Activated T-cell treated with anti-CD3 and anti-CD28 coated beads, Interleukin-2, amount 50 U/mL, for 4 hours (primary cell): Measurements from ENCODE around the gene MNAT1. TPM values are rescaled to one million over a fixed set of nuclear protein-coding genes. Genes with fewer than 3 reads are reported as not detected.
"Not testable (repeated sequence)": the region's sequence is repeated elsewhere in the genome, so short reads cannot be mapped to it uniquely, and the experiment has no call there.

ENCODE experiments used
- ATAC-seq, 2 donors: fragments of 200-7000 bp; cut with Tn5 transposase; one replicate each; pipeline ENCODE4 v1.10.0; 2021
- DNase-seq: peaks from one replicate; pipeline ENCODE4 v3.0.0-alpha.2; 2020
- H3K27me3 Mint-ChIP-seq: one replicate; pipeline ENCODE4 v1.8.0; 2021; ENCODE audit warnings: low read depth, mixed read lengths
- H3K36me3 Mint-ChIP-seq: one replicate; pipeline ENCODE4 v1.8.0; 2022; ENCODE audit warnings: mixed read lengths; ENCODE audit not compliant: insufficient read depth
- H3K4me1 Mint-ChIP-seq: one replicate; pipeline ENCODE4 v1.8.0; 2021; ENCODE audit warnings: low read depth, mixed read lengths
- H3K4me3 Mint-ChIP-seq: one replicate; pipeline ENCODE4 v1.8.0; 2021; ENCODE audit warnings: mild to moderate bottlenecking, moderate library complexity, mixed read lengths
- H3K9me3 Mint-ChIP-seq: one replicate; pipeline ENCODE4 v1.8.0; 2021; ENCODE audit warnings: mixed read lengths
- total RNA-seq, 3 donors: library from RNA; stranded (reverse); gene quantifications; one replicate each; pipeline ENCODE4 v1.2.1, GENCODE V29; 2021

The MNAT1 gene
- total RNA-seq, 3 donors from 2014 or later: 43.0 to 49.4 (median 43.4) TPM

DNA sequence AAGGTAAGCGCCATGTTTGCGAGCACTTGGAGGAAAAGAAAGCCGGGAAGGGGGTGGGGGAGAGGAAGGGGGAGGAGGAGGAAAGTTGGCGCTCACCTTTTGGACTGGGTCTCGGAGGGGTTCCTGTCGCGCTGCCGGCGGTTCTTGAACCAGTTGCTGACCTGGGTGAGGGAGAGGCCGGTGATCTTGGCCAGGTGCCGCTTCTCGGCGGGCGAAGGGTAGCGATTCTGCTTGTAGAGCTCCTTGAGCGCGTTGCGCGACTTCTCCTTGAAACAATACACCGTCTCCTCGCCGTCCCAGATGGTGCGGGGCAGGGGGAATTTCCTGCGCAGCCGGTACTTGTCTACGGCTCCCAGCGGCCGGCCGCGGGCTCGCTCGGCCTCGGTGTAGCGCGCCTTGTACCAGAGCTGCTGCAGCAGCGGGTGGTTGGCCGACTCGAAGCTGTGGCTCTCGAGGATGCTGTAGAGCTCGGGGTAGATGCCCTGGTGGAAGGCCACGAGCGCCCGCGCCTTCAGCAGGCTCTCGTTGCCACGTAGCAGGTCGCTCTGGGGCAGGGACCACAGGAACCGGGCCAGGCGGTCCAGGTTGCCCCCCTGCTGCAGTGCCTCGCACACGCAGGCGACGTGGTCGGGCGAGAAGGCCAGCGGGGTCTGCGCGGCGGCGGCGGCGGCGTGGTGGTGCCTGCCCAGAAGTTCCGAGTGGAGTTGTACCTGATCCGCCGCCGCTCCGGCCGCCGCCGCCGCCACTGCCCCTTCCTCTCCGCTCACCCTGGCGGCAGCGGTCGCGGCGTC, 11.2 kb upstream of the MNAT1 start:
- no peaks in the 10 kb centered on the region for H3K9me3 Mint-ChIP-seq
- H3K27me3 Mint-ChIP-seq: peaks cover 72% of the 10 kb centered on the region
- DNase-seq (peak; percentile 8), ATAC-seq (peak; percentile 36 to 47)
- peaks cover 19% of the 10 kb centered on the region for H3K4me1 Mint-ChIP-seq
- no peaks in the 10 kb centered on the region for H3K36me3 Mint-ChIP-seq
- H3K4me3 Mint-ChIP-seq: peak overlapping the region; percentile 84

GRCh38 chr14:60723907-60724618, 10.5 kb upstream of the MNAT1 start, which contains the start of gene SIX4:
TSS of gene SIX4 (minus strand) at chr14:60724351. CDS start at chr14:60724074, 277 bp downstream.
- H3K4me3 Mint-ChIP-seq: peak within 1 kb of the TSS; percentile 84
- no peak for DNase-seq

GRCh38 chr14:60731291-60731690, 3.3 kb upstream of the MNAT1 start:
- H3K36me3 Mint-ChIP-seq, ATAC-seq, DNase-seq, H3K9me3 Mint-ChIP-seq, H3K4me3 Mint-ChIP-seq: not testable (repeated sequence)
- Mint-ChIP-seq H3K4me1 (peaks cover 19% of the 10 kb centered on the region), H3K27me3 (peaks cover 49% of the 10 kb centered on the region)

More at GRCh38 chr14:60723907-60724618, 10.5 kb upstream of the MNAT1 start, which contains the start of gene SIX4:
- peak; percentile 16 to 19 for ATAC-seq
- Mint-ChIP-seq H3K4me1 (peaks cover 19% of the 10 kb centered on the region), H3K36me3 (no peaks in the 10 kb centered on the region), H3K27me3 (peaks cover 75% of the 10 kb centered on the region), H3K9me3 (no peaks in the 10 kb centered on the region)

DNA sequence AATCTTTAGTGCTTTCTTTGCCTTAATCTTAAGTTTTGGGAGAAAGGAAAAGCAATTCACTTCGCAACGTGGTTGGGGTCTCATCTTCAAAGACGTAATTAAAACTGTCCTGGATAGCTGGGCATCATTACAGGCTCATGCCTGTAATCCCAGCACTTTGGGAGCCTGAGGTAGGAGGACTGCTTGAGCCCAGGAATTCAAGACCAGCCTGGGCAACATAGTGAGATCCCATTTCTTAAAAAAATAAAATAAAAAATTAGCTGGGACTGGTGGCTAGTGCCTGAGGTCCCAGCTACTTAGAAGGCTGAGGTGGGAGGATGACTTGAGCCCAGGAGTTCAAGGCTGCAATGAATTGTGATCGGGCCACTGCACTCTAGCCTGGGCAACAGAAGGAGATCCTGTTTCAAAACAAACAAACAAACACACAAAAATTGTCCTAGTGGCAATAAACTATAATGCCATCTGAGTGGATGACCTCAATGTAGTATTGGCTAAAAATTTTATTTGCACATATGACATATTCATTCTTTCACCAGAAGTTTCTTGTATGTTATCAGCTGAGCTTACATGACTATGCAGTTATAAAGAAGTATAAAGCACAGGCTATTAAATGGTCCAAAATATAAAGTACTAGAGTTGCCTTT, 1.6 kb upstream of the MNAT1 start:
- DNase-seq (no peak), ATAC-seq (no peak)
- Mint-ChIP-seq H3K36me3 (no peaks in the 10 kb centered on the region), H3K4me3 (no peak overlapping the region), H3K9me3 (no peaks in the 10 kb centered on the region), H3K27me3 (peaks cover 34% of the 10 kb centered on the region), H3K4me1 (peaks cover 22% of the 10 kb centered on the region)

DNA sequence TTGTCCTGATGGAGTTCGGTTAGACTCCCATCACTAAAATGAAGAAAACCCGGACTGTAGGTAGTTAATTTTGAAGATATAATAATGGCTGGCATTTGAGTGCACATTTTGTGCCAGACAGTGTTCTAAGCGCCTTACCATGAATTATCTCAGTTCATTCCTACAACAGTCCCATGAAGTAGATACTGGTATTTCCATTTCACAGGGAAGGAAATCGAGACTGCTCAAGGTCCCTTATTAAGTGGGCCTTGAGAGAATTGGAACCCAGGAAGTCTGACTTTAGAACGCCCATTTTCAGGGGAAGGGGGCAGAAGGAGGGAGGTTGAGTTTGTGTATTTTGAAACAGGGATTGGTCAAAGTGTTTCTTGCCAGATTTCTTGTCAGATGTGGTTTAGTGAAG, 855 bp downstream of the MNAT1 start:
- Mint-ChIP-seq H3K9me3 (no peaks in the 10 kb centered on the region), H3K36me3 (no peaks in the 10 kb centered on the region), H3K4me3 (peak overlapping the region; percentile 100), H3K4me1 (peaks cover 26% of the 10 kb centered on the region), H3K27me3 (peaks cover 14% of the 10 kb centered on the region)
- DNase-seq (no peak), ATAC-seq (no peak)

DNA sequence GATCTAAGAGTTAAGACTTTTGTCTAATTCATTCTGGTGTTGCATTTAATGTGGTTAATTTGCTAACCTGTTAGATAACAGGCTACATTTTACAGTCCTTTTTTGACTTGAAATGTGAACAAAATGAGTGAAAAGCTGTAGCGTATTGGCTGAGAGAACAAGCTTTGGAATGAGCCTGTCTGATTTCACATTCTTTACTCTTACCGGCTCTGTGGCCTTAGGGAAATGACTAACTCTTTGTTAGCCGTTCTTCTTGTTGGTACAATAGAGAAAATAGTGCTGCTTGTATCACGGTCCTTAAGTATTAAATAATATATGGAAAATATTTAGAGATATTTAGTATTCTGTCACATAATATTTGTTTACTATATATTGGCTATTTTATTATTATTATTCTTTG, 1.9 kb downstream of the MNAT1 start:
- no peak for DNase-seq
- H3K4me1 Mint-ChIP-seq: peaks cover 26% of the 10 kb centered on the region
- no peaks in the 10 kb centered on the region for H3K36me3 Mint-ChIP-seq
- no peaks in the 10 kb centered on the region for H3K9me3 Mint-ChIP-seq
- no peak for ATAC-seq
- no peak overlapping the region for H3K4me3 Mint-ChIP-seq
- peaks cover 6% of the 10 kb centered on the region for H3K27me3 Mint-ChIP-seq

GRCh38 chr14:60738843-60739508, 4.4 kb downstream of the MNAT1 start:
- H3K27me3 Mint-ChIP-seq: no peaks in the 10 kb centered on the region
- DNase-seq (no peak), ATAC-seq (no peak)
- peaks cover 6% of the 10 kb centered on the region for H3K36me3 Mint-ChIP-seq
- peaks cover 26% of the 10 kb centered on the region for H3K4me1 Mint-ChIP-seq
- no peak overlapping the region for H3K4me3 Mint-ChIP-seq
- H3K9me3 Mint-ChIP-seq: peaks cover 4% of the 10 kb centered on the region

- ATAC-seq (no peak), DNase-seq (no peak)
- Mint-ChIP-seq H3K4me1 (no peaks in the 10 kb centered on the region), H3K9me3 (peaks cover 4% of the 10 kb centered on the region), H3K4me3 (no peak overlapping the region), H3K27me3 (no peaks in the 10 kb centered on the region), H3K36me3 (peaks cover 14% of the 10 kb centered on the region)
Measured at GRCh38 chr14:60744566-60744965, 10.0 kb downstream of the MNAT1 start.

GRCh38 chr14:60753264-60754119, 18.9 kb downstream of the MNAT1 start:
- peak overlapping the region; percentile 14 for H3K4me3 Mint-ChIP-seq
- H3K4me1 Mint-ChIP-seq: peaks cover 27% of the 10 kb centered on the region
- peak; percentile 96 for ATAC-seq

GRCh38 chr14:60756847-60757246, 22.3 kb downstream of the MNAT1 start:
- Mint-ChIP-seq H3K4me1 (peaks cover 37% of the 10 kb centered on the region), H3K27me3 (no peaks in the 10 kb centered on the region), H3K4me3 (no peak overlapping the region), H3K36me3 (peaks cover 4% of the 10 kb centered on the region), H3K9me3 (no peaks in the 10 kb centered on the region)
- DNase-seq (no peak), ATAC-seq (no peak)

More at GRCh38 chr14:60753264-60754119, 18.9 kb downstream of the MNAT1 start:
- peak; percentile 26 for DNase-seq
- Mint-ChIP-seq H3K9me3 (no peaks in the 10 kb centered on the region), H3K27me3 (no peaks in the 10 kb centered on the region), H3K36me3 (no peaks in the 10 kb centered on the region)

- ATAC-seq: no peak
- Mint-ChIP-seq H3K9me3 (no peaks in the 10 kb centered on the region), H3K4me1 (peaks cover 37% of the 10 kb centered on the region), H3K27me3 (no peaks in the 10 kb centered on the region), H3K36me3 (peaks cover 4% of the 10 kb centered on the region), H3K4me3 (no peak overlapping the region)
- no peak for DNase-seq
Measured at GRCh38 chr14:60757567-60758002, 23.0 kb downstream of the MNAT1 start.

- Mint-ChIP-seq H3K36me3 (peaks cover 4% of the 10 kb centered on the region), H3K4me1 (peaks cover 27% of the 10 kb centered on the region), H3K4me3 (no peak overlapping the region), H3K27me3 (no peaks in the 10 kb centered on the region), H3K9me3 (no peaks in the 10 kb centered on the region)
- DNase-seq (no peak), ATAC-seq (no peak)
Measured at GRCh38 chr14:60758885-60759284, 24.3 kb downstream of the MNAT1 start.

DNA sequence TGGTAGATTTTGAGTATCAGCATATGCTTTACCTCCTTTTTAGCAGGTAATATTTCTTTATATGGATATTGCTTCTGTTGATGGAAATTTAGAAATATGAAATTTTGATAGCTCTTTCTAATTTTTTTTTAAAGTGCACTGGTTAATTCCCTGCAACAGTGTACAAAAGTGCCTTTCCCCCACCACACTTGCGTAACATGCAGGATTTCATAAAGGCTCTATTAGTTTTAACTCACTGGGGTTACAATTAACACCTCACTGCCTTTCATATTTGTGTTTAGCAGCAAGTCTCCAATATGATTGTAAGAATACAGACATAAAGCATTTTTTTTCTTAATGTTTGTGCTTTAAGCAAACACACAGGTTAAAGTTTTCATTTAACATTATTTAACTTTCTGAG, 25.6 kb downstream of the MNAT1 start:
- no peak for ATAC-seq
- peaks cover 8% of the 10 kb centered on the region for H3K36me3 Mint-ChIP-seq
- peaks cover 22% of the 10 kb centered on the region for H3K4me1 Mint-ChIP-seq

More for the DNA sequence above, 25.6 kb downstream of the MNAT1 start:
- no peak for DNase-seq
- no peaks in the 10 kb centered on the region for H3K9me3 Mint-ChIP-seq
- no peak overlapping the region for H3K4me3 Mint-ChIP-seq
- H3K27me3 Mint-ChIP-seq: no peaks in the 10 kb centered on the region
